GM19455 (cell line): Measurements from ENCODE around the gene TP63.
A peak's percentile ranks its signal among the peaks of the same experiment; 100 is the strongest.

Experiments used
- ATAC-seq: cut with Tn5 transposase; IDR thresholded peaks from one replicate; pipeline ENCODE4 v1.9.1; 2021; ENCODE audit not compliant: unreplicated experiment

TP63 gene

DNA sequence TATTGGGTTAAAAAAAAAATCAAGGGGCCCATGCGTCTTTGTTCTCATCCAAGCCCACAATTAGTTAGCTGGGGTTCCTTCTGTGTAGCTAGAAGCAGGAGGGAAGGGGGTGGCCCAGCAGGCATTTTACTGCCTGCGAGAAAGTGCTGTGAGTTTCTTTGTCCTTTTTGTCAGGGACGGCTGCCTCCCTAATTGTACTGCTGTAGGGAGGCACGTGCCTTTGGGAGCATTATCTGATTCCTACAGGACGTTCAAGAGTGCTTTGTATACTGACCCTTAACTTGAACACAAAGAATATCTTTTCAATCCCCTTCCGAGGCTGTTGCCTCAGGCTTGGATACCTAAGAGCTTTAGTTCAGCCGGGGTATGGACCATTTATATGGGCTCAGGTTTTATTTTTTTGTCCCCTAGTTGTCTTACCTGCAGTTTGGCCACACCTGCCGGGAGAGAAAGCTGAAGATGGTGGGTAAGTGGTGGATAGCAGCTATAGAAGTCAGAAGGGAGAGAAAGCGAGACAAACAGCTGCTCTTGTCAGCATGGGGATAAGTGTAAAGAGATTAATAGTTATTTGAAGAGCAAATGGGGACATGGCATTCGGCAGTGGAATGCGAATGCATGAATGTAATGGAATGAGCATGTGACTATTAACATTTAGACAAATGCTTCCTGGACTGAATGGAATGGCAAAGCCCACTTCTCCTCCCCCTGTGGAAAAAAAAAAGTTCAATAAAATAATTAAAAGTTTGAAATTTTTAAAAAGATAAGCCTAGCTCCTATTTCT, 175.2 kb downstream of the TP63 start:
- no peak for ATAC-seq

DNA sequence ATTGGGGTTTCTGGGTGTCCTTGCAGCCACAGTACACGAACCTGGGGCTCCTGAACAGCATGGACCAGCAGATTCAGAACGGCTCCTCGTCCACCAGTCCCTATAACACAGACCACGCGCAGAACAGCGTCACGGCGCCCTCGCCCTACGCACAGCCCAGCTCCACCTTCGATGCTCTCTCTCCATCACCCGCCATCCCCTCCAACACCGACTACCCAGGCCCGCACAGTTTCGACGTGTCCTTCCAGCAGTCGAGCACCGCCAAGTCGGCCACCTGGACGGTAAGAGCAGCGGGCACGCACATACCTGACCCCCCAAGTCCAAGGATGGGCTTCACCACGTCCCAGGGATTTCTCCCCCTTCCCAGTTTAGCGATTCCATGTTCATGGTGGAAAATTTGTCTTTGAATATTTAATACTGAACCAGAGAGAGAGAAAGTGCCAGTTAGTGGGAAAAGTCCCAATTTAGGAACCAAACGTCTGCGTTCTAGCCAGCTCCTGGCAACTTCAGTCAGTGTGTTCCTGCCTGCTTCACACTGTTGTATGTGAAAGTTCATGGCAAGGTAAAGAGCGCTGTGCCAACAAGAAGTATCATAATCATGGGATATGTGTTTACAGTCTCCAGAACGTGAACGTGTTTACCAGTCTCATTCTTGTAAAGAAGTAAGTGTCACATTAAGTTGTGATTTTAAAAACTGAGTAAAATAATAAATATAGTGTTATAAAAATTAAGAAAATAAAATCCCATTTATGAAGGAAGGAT, 177.2 kb downstream of the TP63 start:
- ATAC-seq: no peak

DNA sequence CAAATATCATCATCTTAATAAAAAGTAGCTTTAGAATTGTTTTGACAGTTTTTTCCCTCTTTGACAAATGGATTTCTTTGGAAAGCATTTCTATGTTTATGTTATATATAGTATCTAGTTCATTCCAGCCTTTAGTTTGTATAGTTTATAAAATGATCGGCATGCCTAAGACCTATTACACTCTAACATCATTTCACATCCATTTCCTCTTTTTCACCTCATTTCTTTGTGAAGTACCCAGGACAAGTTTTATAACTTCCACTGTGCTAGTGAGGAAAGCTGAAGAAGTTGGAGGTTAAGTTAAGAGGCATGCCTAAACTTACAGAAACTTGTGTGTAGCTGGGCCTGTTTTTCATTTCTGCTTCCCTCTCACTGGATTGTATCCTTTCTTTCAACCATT, 178.4 kb downstream of the TP63 start:
- ATAC-seq: no peak

DNA sequence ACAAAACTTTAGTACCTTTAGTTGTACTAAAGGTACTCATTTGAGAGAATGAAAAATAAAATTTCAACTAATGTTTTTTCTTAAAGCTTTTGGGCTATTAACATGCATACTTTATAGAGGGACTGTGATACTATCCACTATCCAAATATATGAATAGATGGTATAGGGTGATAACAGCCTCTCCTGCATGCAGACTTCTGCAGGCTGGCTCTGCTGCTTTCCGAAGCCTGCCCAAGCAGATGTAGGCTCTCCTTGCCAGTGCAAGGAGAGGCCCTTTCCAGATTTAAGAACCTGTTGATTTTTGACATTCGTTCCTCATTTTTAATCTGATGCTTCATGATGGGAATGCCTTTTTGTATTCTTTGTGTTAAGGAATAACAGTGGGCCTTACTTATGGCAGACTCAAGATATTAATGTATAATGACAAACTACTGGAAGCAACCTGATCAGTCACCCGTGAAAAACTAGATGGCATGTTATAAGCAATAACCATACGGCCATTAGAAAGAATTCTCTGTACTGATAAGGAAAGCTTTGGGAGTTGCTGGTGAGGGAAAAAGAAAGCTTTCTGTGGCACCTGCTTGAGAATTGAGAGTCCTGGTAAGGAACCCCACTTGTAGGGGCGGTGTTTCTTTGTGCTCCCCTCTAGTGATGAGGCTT, 181.7 kb downstream of the TP63 start:
- no peak for ATAC-seq

DNA sequence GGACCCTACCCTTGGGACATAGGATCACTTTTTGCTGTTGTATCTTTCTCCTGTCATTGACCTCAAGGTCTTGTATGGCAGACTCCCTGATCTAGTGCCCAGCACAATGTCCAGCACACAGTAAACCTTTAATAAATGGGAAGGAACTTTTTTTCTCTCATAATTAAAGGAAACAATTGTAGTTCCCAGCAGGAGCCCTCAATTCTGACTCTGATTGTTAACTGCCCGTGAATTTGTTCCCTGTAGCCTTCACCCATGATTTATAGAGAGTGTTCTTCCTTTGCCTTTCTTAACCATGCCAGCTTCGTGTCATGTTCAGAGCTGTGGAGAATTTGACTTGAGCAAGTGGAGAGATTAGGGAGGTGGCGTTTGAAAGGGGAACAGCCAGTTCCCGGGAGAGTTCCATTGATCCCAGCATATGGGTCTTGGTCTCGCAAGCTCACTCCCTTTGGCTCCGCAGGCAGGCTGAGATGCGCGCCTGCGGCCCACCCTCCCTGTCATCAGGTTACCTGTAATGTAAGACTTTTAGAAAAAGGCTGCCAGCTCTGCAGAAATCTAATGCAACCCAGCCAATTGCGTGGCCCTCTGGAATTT, 182.6 kb downstream of the TP63 start:
- ATAC-seq: no peak

DNA sequence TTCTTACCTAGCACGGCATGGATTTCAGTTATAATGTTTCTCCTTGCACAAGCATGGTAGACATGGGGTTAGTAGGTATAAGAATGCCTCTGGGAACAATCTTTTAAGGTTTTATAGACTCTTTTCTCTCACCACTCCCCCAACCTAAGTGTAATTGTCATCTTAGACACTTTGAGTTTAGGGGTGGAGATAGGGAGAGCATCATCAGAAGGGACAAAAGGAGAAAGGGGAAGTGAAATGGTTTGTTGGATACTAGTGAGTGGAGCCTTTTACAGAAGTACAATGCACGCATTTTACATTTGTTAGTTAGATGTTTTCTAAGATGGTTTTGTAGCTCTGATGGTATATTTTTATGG, 189.2 kb downstream of the TP63 start:
- peak; percentile 76 for ATAC-seq

DNA sequence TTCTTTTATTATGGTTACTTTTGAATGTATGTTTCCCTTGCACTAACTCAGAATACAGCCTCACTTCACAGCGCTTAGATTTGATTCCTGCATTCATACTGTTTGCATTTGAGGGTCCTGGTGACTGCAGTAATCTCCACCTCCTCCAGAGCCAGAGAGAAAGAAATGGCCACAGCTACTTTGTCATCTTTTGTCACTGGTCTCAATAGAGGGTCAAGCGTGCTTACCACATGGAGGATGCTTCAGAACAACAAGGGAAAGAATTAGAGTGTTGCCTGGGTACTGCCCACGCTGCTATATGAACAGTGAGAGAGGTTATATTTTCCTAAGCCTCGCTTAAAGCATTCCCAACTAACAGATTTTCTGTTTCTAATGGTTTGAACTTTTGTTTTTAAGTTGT, 190.1 kb downstream of the TP63 start:
- ATAC-seq: no peak

DNA sequence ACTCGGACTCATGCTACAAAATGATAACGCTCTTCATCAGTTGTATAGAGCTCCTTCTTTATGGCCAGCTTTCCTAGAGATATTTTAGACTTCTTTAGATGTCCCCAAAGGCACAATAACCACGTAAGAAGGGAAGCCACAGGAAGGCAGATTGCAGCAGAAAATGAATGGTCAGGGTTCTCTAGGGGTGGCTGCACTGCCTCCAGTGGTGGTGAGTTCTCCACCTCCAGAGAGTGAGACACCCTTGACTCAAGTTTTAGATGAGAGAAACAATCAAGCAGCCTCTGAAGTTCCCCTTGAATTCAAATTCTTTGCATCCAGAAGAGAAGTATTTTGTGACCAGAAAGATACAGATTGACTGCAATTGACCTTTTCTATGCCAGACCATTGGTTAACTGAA, 191.5 kb downstream of the TP63 start:
- no peak for ATAC-seq

DNA sequence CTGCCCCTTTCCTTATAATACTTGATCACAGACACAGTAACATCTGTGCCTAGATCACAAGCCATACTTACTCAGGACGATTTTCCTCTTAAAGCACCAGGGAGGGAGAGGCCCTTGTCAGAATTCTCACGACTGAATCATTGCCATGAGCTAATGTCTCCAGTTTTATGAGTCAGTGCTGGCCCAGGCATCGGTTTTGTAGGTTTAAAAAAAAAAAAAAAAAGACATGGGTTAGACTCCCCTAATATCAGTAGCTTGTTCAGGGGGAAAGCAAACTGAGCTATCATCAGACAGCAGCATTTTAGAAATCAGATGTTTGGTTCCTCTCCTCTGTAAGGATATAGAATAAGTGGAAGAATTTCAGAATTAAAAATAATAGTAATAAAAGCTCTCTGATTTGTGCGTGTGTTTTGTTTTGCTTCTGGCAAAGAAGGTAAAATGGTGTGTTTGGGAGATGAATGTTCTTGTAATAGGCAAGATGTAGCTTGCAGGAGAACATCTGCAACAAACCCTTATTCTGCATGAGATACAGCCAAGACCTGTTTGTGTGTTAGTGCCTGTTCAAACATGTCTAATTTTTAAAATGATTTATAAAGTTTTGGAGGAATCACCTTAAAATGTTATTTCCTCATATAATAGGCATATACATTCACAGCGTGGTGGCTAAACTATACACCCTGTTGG, 193.6 kb downstream of the TP63 start:
- no peak for ATAC-seq

DNA sequence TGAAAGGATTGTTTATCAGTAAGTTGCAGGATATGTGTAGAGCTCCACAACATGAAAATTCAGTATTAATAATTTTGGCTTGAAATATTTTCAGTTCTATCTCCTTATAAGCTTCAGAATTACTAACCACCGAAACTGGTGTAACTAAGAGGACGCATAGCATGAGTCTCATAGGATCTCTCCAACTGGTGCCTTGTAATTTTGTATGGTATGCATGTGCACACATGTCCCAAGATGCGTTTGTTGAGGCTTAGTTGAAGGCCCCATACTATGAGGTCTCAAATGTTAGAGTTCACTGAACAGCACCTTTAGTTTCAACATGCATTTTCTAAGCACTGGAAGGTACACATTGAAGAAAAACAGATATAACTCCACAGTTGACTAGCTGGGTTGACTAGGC, 195.4 kb downstream of the TP63 start:
- ATAC-seq: no peak

DNA sequence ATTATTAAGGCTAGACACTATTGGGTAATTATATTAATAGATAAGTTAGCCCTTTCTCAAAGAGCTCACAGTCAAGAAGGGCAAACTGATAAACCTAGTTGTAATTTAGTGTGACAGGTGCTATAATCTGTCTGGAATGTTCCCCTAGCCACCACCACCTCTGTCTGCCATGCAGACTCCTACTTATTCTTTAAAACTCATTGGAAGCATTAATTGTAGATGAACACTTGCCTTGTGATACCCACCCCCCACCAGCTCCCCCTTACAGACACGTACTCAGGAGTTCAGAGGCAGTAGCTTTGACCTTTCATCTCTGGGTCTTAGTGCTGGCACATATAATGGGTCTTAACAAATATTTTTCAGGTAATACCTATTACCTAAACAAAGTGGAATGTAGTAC, 195.9 kb downstream of the TP63 start:
- no peak for ATAC-seq

DNA sequence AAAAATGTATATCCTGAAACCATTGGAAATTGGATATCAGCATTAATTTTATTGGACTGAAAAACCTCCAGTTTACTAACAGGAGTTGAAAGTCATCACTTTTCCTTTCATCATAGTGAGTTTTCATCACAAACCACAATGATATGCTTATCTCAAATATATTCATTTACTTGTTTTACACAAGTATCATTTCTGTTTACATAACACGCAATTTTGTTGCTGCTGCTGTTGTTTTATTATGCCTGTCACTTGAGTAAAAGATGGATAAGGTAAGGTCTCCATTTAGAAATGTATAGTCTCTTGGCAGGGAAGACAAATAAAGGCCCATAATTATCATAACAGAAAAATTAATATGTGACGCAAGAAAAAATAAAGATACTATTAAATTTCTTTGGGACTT, 199.2 kb downstream of the TP63 start:
- no peak for ATAC-seq

DNA sequence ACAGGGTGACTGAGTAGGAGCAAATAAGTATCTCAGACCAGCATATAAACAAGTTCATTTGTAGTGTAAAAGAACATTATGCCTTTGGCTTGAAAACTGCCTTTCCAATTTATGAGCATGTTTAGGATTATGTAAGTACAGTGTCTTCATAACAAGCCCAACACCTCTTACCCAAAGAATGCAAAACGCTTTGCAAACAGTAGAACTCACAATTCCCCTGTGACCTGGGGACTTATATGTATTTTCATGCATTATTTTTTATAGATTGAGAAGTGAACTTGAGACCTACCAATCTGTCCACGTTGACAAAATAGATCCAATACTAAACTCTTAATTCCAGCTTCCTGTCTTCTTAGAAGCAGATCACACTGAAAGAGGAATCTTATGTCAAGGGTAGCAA, 202.1 kb downstream of the TP63 start:
- ATAC-seq: no peak

DNA sequence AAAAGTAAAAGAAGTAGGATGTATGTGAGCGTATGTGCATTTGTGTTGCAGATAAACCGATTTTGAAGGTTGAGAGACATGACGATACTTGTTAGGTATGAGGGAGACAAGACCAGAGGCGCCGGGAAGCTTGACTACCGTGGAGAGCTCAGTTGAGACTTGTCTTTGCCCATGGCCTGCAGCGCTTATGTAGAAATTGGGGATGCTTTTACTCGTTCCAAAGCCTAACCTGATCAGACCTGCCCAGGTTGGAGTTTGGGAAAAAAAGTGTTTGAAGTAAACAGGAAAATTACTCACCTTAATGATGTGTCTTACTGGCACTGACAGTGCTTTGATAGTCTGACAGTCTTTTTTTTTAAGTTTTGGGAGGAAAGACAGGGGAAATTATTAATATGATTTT, 202.8 kb downstream of the TP63 start:
- ATAC-seq: no peak

DNA sequence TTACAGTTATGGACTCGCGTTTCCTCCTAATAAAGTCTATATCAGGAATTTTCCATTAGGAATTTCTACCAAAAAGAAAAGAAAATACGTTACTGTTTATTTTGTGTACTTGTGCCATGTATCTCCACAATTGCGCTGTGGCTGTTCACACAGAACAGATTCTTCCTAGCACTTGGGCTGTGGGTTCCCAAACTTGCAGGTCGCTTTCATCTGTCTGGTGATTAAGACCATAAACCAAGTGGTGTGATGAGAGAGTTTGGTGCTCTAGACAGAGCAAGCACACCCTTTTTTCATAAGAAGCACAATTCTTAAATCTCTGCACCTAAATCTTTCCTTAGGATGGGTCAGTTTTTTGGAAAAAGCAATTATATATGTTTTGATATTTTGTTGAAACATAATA, 203.3 kb downstream of the TP63 start:
- ATAC-seq: no peak

DNA sequence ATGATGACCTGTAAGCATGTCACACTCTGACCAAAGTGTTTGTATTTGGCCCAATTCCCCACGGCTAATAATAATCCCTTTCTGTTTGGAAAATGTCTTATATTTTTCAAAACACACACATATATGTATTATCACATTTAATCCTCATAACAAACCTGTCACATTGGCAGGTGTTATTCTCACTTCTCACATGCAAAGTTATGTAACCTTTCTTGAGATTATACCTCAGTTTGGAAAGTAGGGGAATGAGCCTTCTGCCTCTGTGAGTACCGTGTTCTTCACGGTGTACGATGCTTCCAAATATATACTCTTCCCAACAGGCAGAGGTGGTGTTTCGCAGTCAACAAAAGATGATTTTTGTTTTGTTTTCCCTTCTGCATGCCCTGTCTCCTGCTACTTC, 205.6 kb downstream of the TP63 start:
- no peak for ATAC-seq

DNA sequence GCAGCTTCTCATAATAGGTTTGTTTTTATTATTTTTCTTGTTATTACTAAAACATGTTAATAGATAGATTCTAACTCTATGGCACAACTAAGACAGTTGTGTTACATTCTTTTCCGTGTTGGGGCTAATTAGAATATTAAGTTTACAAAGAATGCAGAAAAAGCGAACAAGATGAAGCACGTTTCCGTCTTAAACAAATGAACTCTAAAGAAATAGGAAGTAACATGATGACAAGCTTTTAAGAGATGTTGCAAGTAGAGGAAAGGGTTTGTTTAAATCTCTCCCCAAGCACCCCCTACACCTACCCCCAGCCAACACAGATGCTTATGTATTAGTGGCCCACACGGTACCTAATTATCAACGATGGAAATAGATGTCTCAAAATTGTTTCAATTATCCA, 207.1 kb downstream of the TP63 start:
- ATAC-seq: no peak

DNA sequence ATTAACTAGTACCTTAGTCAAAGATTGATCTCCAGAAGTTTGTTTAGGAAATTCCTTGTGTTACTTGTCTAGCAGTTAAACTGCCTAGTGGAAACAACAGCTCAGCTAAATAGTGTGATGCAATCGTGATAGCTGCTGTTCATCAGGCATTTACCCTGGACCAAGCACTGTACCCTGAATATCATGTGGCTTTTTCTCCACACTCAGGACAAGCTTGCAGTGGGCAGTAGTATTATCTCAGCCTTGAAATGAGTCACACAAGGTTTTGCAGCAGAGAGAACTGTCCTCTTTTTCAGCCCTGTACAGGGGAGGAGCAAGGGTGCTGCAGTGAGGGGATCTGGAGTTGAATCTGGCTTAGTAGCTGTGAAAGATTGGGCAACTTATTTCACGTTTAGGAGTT, 208.4 kb downstream of the TP63 start:
- no peak for ATAC-seq

DNA sequence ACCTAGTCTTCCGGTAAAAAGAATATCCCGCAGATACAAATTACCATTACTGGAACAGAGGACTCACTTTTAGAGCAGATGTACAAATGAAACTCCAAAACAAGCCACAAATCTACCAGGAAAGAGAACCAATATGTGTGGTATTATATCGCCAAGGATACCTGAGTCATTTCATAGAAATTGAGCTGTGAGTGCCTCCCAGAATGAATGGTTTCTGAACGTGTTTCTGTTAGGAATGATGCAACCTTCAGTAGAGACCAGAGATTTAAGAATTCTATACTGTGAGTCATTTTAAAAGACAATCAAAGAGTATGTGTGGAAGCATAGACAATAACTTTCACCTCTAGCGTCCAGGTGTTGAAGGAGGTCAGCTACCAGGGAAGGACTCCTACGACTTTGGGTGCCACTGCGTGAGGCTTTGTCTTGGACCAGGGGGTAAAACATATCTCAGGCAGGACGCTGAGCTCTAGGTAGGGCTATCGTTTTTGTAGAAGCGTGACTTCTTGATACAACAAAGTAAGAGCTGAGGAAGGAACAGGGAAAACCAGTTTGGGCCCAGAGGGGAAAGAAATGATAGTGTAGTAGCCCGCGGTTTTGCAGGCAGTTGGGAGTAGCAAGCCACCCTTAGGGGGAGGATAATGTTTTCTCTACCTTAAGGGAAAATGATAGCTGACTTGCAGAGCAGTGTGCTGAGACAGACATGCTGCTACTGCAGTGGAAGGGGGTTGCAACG, 210.4 kb downstream of the TP63 start:
- ATAC-seq: no peak
